Endothelial cell of umbilical vein (primary cell): ENCODE measurements around the gene ARFGAP3. TPM values are rescaled to one million over a fixed set of nuclear protein-coding genes. Genes with fewer than 3 reads are reported as not detected.

ENCODE experiments used
- BruUV-seq: library from RNA; stranded (reverse); fragments of 400-500 nt; replicated peaks from 2 replicates; lab custom pipeline; 2021; lab: Mats Ljungman, UMichigan
- CTCF ChIA-PET: fragments of 300-600, 350-600 bp; sonication (Branson Sonifier 250); formaldehyde crosslinking; loops from one replicate; lab custom pipeline; 2021; ENCODE audit warnings: antibody characterized with exemption, inconsistent platforms; lab: Charles Lee
- POLR2A ChIA-PET: fragments of 300-600, 350-600 bp; sonication (Branson Sonifier 250); formaldehyde crosslinking; loops from one replicate; lab custom pipeline; 2021; ENCODE audit warnings: antibody characterized with exemption, inconsistent platforms; lab: Charles Lee
- DNase-seq: peaks from one replicate; pipeline ENCODE4 v3.0.0-alpha.2; 2011; ENCODE audit warnings: low read depth, low spot score
- FAIRE-seq: peaks from 2 replicates; lab custom pipeline; 2011; peaks lifted over from hg19 to GRCh38; lab: Jason Lieb, UNC
- H2AFZ ChIP-seq: 2 replicates; pipeline ENCODE4 v1.6.0; 2012; ENCODE audit warnings: low read depth, low read length, control low read depth, inconsistent platforms
- H3K27ac ChIP-seq: 2 replicates; pipeline ENCODE4 v1.5.1; 2011; ENCODE audit warnings: low read depth, mild to moderate bottlenecking, control low read depth, low read length, moderate library complexity; ENCODE audit not compliant: insufficient read depth
- H3K27me3 ChIP-seq, 2 experiments: 2 replicates each; pipeline versions ENCODE4 v1.6.0 to v1.6.1; 2011; ENCODE audit warnings: low read length in 2 of 2, mixed read lengths in 1 of 2; ENCODE audit not compliant: control insufficient read depth in 2 of 2, insufficient read depth in 2 of 2
- H3K36me3 ChIP-seq, 2 experiments: 2 replicates in 1 of 2; 3 replicates in 1 of 2; pipeline ENCODE4 v1.5.1; 2011; ENCODE audit warnings: low read length in 2 of 2, mild to moderate bottlenecking in 1 of 2, moderate library complexity in 1 of 2; ENCODE audit not compliant: control insufficient read depth in 2 of 2, insufficient read depth in 2 of 2; ENCODE audit errors: extremely low read depth in 1 of 2
- H3K4me1 ChIP-seq: 3 replicates; pipeline ENCODE4 v1.5.1; 2011; ENCODE audit warnings: mild to moderate bottlenecking, low read length; ENCODE audit not compliant: control insufficient read depth, insufficient read depth; ENCODE audit errors: extremely low read depth
- H3K4me2 ChIP-seq: 2 replicates; pipeline ENCODE4 v1.6.1; 2011; ENCODE audit warnings: low read length, control low read depth, mixed read lengths; ENCODE audit not compliant: insufficient read depth
- H3K4me3 ChIP-seq, 3 experiments: fragments of 200-600 bp in 1 of 3; sonication (generic), shearing (Covaris generic) in 1 of 3; replicated peaks in 1 of 3; 2 replicates each; pipeline ENCODE4 v1.5.1; 2011 to 2016; ENCODE audit warnings: control low read depth in 3 of 3, low read length in 3 of 3, mild to moderate bottlenecking in 2 of 3, inconsistent platforms in 1 of 3, low read depth in 1 of 3, moderate library complexity in 1 of 3; ENCODE audit not compliant: insufficient read depth in 1 of 3
- H3K79me2 ChIP-seq: 2 replicates; pipeline ENCODE4 v1.6.0; 2012; ENCODE audit warnings: low read length, inconsistent platforms; ENCODE audit not compliant: control insufficient read depth, insufficient read depth
- H3K9ac ChIP-seq: replicated peaks from 2 replicates; pipeline ENCODE3; 2011; ENCODE audit warnings: low read length, control low read depth; ENCODE audit not compliant: insufficient read depth; ENCODE audit errors: extremely low read depth
- H3K9me1 ChIP-seq: replicated peaks from 3 replicates; pipeline ENCODE4 v1.6.0; 2011; ENCODE audit warnings: mild to moderate bottlenecking, low read length; ENCODE audit not compliant: control insufficient read depth, insufficient read depth; ENCODE audit errors: extremely low read depth
- H3K9me3 ChIP-seq: replicated peaks from 2 replicates; pipeline ENCODE4 v1.5.1; 2012; ENCODE audit warnings: low read length, inconsistent platforms; ENCODE audit not compliant: control insufficient read depth, insufficient read depth
- H4K20me1 ChIP-seq: replicated peaks from 2 replicates; pipeline ENCODE3; 2011; ENCODE audit warnings: mild to moderate bottlenecking, low read length; ENCODE audit not compliant: control insufficient read depth, insufficient read depth; ENCODE audit errors: extremely low read depth
- EZH2 ChIP-seq: IDR thresholded peaks from 2 replicates; pipeline ENCODE4 v1.6.1; 2012; ENCODE audit warnings: borderline replicate concordance, low read depth, mild to moderate bottlenecking, moderate library complexity, low read length, inconsistent platforms; ENCODE audit not compliant: severe bottlenecking
- FOS ChIP-seq: IDR thresholded peaks from 2 replicates; pipeline ENCODE4 v1.6.1; 2011; ENCODE audit warnings: mild to moderate bottlenecking, low read length, moderate library complexity, borderline replicate concordance; ENCODE audit not compliant: insufficient read depth
- GATA2 ChIP-seq: IDR thresholded peaks from 2 replicates; pipeline ENCODE4 v1.7.0; 2011; ENCODE audit warnings: low read depth, mild to moderate bottlenecking, moderate library complexity, mixed read lengths, low read length; ENCODE audit not compliant: insufficient read length, insufficient read depth
- JUN ChIP-seq: IDR thresholded peaks from 2 replicates; pipeline ENCODE4 v1.6.1; 2011; ENCODE audit warnings: borderline replicate concordance, low read depth; ENCODE audit not compliant: insufficient read length, insufficient read depth
- MYC ChIP-seq: IDR thresholded peaks from one replicate; pipeline ENCODE4 v1.6.1; 2011; ENCODE audit warnings: mild to moderate bottlenecking, low read depth, low read length
- POLR2A ChIP-seq: IDR thresholded peaks from 2 replicates; pipeline ENCODE4 v1.6.1; 2012; ENCODE audit warnings: low read depth, mild to moderate bottlenecking, control low read depth, low read length
- POLR2AphosphoS5 ChIP-seq: IDR thresholded peaks from 2 replicates; pipeline ENCODE4 v1.6.1; 2012; ENCODE audit warnings: low read depth, mild to moderate bottlenecking, control low read depth, low read length, moderate library complexity; ENCODE audit not compliant: insufficient read depth
- dilution Hi-C: fragments of 300-500 bp; cut with MboI; formaldehyde crosslinking; loops from one replicate; pipeline ENCODE4 v1.15.0; 2019; ENCODE audit warnings: low sequenced_read_pairs; ENCODE audit not compliant: extremely low pct_ligation_motif_present
- intact Hi-C: fragments of 100-400 bp; cut with micrococcal nuclease; formaldehyde crosslinking; loops from one replicate; pipeline ENCODE4 v1.10.0; 2022
- polyA plus RNA-seq, 4 experiments: library from polyadenylated mRNA; depleted of rRNA in 3 of 4; stranded (reverse) in 3 of 4; unstranded in 1 of 4; fragments of >200 nt; gene quantifications; 2 replicates each; pipeline versions ENCODE4 v1.2.1 to v1.2.3, GENCODE V29; 2011 to 2012; ENCODE audit warnings: missing spikeins in 1 of 4
- total RNA-seq: library from RNA; stranded (reverse); gene quantifications from 2 replicates; pipeline ENCODE4 v1.2.3, GENCODE V29; 2021
- TF ChIP-seq, protein P1 (sequence below): IDR thresholded peaks from 2 replicates; pipeline ENCODE4 v1.6.1; 2011; ENCODE audit not compliant: insufficient read depth, insufficient read length
- TF ChIP-seq, protein P2 (sequence below), 2 donors: IDR thresholded peaks; 1 replicate in 1 of 2; 2 replicates in 1 of 2; pipeline ENCODE4 v1.5.1; 2011; ENCODE audit warnings: low read length in 2 of 2, mild to moderate bottlenecking in 2 of 2, moderate library complexity in 2 of 2, control low read depth in 1 of 2, inconsistent platforms in 1 of 2, low read depth in 1 of 2; ENCODE audit not compliant: insufficient read depth in 1 of 2; ENCODE audit errors: extremely low read depth in 1 of 2

ARFGAP3 gene
- total and polyA plus RNA-seq, 2 donors (not counting 3 experiments of a cell fraction or from before 2014, with no cell fraction given) = 29.1 to 33.4 TPM

DNA sequence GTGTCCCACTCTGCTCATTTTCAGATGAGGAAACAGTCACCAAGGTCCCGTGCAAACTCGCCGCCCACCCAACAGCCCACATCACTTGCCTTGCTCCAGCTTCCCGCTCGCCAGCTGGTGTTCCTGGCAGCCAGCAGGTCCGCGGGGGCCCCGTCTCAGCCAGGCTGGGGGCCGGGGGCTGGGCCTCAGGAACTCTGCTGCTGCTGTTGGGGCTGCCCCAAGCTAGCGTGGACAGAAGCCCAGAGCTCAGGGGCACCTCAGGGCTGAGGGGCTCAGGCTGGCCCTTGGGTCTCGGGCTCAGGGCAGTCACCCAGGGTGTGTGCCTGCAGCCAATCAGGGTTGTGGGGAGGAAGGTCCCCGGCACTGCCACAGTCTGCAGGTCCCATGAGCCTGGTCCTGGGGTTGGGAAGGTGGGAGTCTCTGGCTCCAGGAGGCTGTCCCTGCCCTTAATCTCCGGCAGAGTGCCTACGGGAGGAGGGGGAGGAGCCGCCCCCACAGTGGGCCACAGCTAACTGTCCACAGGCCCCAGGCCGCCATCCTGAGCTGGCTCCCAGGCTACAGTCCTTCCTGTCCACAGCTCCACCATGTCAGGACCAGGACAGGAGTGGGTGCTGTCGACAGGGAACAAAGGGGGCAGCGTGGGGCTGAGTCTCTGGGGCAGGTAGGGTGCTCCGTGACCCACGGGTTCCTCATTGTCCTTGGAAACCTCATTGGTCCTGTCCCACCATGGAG is 65.2 kb downstream of the ARFGAP3 start:
- H3K27me3 ChIP-seq = no peaks in the 10 kb centered on the region
- H3K9ac ChIP-seq = no peak overlapping the region
- dilution Hi-C loops (no loop called here), intact Hi-C loops (no loop called here)
- H3K9me1 ChIP-seq = no peaks in the 10 kb centered on the region
- no peak for DNase-seq
- no peak overlapping the region for H3K4me2 ChIP-seq
- H3K4me1 ChIP-seq = peaks cover 1% of the 10 kb centered on the region
- no peak overlapping the region for H3K4me3 ChIP-seq
- POLR2A ChIA-PET = no interaction called here
- peaks cover 0 to 2% of the 10 kb centered on the region in 2 experiments for H3K36me3 ChIP-seq
- CTCF ChIA-PET = interaction anchor here (1.0 to 1.5 kb wide), 2 partner anchors 11 to 28 kb away, joined by 3 read pairs; no protein-coding TSS in a partner anchor
- BruUV-seq = no TSS peak
- FAIRE-seq = no peak
- H3K9me3 ChIP-seq = no peaks in the 10 kb centered on the region
- H2AFZ ChIP-seq = no peak overlapping the region
- TF ChIP-seq, protein P1, sequence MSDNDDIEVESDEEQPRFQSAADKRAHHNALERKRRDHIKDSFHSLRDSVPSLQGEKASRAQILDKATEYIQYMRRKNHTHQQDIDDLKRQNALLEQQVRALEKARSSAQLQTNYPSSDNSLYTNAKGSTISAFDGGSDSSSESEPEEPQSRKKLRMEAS = no peak
- TF ChIP-seq GATA2 = no peak
- no peak for TF ChIP-seq JUN
- TF ChIP-seq POLR2A = no peak
- TF ChIP-seq EZH2 = no peak
- no peak for TF ChIP-seq POLR2AphosphoS5
- no peak for TF ChIP-seq FOS
- TF ChIP-seq, protein P2, sequence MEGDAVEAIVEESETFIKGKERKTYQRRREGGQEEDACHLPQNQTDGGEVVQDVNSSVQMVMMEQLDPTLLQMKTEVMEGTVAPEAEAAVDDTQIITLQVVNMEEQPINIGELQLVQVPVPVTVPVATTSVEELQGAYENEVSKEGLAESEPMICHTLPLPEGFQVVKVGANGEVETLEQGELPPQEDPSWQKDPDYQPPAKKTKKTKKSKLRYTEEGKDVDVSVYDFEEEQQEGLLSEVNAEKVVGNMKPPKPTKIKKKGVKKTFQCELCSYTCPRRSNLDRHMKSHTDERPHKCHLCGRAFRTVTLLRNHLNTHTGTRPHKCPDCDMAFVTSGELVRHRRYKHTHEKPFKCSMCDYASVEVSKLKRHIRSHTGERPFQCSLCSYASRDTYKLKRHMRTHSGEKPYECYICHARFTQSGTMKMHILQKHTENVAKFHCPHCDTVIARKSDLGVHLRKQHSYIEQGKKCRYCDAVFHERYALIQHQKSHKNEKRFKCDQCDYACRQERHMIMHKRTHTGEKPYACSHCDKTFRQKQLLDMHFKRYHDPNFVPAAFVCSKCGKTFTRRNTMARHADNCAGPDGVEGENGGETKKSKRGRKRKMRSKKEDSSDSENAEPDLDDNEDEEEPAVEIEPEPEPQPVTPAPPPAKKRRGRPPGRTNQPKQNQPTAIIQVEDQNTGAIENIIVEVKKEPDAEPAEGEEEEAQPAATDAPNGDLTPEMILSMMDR (IDR thresholded peaks at IDR 0.05; ENCODE audit: extremely low read depth in 1 of 2, insufficient read depth in 1 of 2, low read depth in 1 of 2, low read length in 2 of 2) = no peak
- TF ChIP-seq MYC = no peak
- H3K27ac ChIP-seq = no peak overlapping the region
- no peaks in the 10 kb centered on the region for H4K20me1 ChIP-seq
- no peaks in the 10 kb centered on the region for H3K79me2 ChIP-seq
